GM18499 (cell line): ENCODE results near the gene KPNA6.

ENCODE experiments used
- ATAC-seq: cut with Tn5 transposase; IDR thresholded peaks from one replicate; pipeline ENCODE4 v1.9.1; 2021; ENCODE audit warnings: moderate number of reproducible peaks; ENCODE audit not compliant: insufficient read depth, unreplicated experiment

KPNA6 gene

DNA sequence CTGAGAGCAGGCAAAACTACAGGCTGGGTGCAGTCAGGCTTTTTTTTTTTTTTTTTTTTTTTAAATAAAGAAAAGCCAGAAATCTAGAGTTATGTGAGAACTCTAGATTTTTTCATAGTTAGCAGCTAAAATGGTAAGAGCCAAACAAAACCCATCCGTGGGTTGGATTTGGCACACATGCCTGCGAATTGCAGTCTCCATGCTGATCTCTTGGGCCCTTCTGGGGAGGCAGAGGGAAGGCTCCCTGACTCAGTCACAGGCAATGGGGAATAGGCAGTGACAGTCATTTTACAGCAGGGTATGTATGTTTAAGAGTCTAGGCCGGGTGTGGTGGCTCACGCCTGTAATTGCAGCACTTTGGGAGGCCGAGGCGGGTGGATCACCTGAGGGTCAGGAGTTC lies 74.2 kb downstream of the KPNA6 start:
- no peak for ATAC-seq

DNA sequence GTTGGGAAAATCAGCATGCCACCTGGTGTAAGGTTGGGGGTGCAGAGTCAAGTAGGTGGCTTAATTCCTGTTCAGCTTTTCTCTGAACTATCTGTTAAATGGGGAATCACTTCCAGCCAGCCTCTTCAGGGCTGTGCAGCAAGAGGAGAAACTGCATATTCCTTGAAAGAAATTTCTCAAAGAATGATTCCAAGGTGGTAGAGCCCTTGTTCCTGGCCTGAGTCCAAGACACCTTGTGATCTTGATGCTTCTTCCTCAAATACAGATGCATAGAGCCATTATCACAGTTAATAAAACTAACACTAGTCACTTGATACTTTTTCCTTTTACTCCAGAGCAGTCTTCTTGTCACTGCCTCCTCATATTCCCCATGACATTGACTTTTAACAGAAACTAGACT lies 76.8 kb downstream of the KPNA6 start:
- ATAC-seq: no peak

DNA sequence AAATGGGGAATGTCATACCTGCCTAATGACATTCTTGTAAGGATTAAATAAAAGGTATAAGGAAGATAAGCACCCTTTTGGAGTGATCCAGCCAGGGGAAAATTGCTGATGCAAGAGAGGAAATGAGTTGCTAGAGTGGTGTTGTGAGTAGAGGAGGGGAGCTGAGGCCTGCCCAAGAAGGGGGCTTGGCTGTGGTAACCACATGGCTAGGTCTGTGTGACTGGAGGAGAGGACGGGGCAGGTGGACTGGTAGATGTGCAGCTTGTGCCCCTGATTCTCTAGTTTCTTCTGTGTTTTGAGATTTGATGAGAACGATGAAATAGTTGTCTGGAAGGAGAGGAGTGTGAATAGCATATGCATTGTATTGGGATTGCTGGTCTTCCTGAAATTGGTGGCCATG lies 78.2 kb downstream of the KPNA6 start:
- ATAC-seq: no peak

DNA sequence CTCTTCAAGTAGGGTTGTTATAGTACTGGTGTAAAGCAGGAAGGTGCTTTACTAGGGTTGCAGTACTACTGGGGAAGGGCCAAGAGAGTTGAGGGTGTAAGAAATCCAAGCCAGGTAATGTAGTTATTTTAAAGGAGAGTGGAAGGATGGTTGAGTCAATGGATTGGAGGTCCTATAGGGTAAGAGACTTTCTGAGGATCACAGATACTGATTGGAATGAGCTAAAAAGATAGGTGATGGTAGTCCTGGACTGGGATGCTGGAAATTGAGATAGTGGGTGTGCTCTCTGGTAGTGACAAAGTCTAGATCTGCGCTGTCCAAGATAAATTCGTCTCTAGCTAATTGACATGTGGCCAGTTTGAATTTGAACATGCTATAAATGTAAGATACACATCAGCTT lies 78.6 kb downstream of the KPNA6 start:
- no peak for ATAC-seq

DNA sequence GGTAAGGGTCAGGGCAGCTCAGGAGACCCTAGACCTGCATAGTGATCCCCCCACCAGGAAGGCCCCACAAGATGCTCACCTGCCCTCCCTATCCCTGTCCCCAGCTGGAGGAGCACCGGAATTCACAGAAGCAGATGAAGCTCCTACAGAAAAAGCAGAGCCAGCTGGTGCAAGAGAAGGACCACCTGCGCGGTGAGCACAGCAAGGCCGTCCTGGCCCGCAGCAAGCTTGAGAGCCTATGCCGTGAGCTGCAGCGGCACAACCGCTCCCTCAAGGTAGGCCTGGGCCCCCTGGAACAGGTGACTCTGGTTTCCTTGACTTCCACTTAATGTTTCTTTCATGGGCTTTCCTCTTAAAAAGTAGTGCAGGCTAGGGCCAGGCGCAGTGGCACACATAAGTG lies 80.0 kb downstream of the KPNA6 start:
- no peak for ATAC-seq

DNA sequence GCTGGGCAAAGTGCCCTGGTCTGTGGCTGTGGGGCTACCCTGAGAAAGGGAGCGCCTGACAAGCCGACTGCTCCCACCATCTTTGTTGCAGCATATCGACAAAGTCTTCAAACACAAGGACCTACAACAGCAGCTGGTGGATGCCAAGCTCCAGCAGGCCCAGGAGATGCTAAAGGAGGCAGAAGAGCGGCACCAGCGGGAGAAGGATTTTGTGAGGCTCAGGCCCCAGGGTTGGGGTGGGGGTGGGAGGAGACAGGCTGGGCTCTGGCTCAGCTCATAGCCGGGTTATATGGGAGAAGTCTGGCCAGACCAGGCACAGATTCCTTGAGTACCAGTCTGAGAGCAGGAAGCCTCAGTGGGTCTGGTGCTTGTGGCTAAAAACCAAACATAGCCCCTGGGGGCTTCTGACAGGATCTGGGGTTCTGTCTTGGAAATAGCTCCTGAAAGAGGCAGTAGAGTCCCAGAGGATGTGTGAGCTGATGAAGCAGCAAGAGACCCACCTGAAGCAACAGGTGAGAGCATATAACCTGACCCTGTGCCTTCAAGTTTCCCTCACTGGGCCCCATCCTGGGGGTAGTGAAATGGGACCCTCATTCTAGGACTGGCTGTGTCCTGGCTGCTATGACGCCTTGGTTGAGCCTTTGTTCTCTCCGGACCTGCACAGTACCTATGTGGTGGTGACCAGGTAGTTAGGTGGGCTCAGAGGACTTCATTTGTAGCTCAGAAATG lies 84.5 kb downstream of the KPNA6 start:
- no peak for ATAC-seq

DNA sequence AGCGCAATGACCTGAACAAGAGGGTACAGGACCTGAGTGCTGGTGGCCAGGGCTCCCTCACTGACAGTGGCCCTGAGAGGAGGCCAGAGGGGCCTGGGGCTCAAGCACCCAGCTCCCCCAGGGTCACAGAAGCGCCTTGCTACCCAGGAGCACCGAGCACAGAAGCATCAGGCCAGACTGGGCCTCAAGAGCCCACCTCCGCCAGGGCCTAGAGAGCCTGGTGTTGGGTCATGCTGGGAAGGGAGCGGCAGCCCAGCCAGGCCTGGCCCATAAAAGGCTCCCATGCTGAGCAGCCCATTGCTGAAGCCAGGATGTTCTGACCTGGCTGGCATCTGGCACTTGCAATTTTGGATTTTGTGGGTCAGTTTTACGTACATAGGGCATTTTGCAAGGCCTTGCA lies 87.1 kb downstream of the KPNA6 start:
- no peak for ATAC-seq

DNA sequence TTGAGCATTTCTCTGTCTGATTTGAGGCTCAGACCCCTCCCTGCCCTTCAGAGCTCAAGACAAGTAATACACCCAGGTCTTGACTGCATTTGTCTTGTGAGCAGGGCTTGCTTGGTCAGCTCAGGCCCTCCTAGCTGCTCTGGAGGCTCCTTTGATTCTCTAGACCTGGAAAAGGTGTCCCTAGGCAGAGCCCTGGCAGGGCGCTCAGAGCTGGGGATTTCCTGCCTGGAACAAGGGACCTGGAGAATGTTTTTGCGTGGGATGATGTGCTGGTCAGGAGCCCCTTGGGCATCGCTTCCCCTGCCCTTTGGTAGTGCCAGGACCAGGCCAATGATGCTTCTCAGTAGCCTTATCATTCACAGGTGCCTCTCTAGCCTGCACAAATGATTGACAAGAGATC lies 87.7 kb downstream of the KPNA6 start:
- ATAC-seq: no peak

DNA sequence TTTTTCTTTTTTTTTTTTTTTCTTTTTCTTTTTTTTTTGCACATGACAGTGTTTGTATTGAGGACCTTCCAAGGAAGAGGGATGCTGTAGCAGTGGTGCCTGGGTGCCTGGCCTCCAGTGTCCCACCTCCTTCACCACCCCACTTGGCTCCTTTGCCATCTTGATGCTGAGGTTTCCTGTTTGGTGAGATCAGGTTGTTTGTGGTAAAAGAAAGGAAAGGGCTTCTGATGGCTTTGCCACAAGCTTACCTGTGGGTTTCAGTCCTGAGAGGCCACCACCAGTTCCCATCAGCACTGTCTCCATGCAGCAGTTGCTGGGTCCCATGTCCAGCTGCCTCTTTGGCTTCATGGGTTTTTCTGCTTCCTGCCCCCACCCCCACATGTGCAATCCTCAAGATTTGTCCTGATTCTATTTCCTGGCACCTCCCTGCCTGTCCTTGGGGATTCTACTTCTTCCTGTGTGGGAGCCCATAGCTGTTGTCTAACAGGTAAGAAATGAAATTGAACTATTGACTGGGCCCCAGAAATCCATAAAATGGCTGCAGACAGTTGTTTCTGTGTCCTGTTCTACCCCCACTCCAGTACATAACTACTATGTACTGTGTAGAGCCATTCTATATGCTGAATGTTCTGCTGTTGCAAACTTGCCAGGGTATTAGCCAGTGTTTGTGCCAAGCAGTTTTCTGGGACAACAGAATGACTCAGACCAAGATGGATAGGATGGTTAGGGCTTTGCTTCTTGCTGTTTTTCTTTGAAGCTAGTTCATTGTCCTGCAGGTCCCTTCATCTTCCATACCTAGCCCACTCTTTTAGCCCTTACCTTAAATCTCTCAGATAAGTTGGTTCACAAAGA lies 88.3 kb downstream of the KPNA6 start:
- ATAC-seq: no peak

DNA sequence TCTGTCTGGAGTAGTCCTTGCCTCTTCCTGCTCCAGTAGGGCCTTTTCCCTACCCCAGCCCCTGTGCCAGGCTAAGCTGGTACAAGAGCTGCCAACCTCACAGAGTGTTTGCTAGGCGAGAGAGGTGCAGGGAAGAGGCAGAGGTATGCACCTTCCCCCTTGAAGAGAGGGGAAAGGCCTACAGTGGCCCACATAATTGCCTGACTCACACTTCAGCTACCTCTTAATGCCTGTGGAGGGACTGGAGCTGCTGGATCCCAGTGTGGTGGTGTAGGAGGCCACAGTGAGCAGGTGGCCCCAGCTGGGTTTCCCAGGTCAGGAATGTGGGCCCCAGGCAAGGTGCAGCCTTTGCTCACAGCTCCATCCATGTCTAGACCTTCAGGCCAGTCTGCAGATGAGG lies 89.2 kb downstream of the KPNA6 start:
- ATAC-seq: no peak

DNA sequence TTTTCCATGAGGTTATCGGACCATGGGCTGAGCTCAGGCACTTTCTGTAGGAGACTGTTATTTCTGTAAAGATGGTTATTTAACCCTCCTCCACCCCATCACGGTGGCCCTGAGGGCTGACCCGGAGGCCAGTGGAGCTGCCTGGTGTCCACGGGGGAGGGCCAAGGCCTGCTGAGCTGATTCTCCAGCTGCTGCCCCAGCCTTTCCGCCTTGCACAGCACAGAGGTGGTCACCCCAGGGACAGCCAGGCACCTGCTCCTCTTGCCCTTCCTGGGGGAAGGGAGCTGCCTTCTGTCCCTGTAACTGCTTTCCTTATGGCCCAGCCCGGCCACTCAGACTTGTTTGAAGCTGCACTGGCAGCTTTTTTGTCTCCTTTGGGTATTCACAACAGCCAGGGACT lies 90.0 kb downstream of the KPNA6 start:
- ATAC-seq: no peak

DNA sequence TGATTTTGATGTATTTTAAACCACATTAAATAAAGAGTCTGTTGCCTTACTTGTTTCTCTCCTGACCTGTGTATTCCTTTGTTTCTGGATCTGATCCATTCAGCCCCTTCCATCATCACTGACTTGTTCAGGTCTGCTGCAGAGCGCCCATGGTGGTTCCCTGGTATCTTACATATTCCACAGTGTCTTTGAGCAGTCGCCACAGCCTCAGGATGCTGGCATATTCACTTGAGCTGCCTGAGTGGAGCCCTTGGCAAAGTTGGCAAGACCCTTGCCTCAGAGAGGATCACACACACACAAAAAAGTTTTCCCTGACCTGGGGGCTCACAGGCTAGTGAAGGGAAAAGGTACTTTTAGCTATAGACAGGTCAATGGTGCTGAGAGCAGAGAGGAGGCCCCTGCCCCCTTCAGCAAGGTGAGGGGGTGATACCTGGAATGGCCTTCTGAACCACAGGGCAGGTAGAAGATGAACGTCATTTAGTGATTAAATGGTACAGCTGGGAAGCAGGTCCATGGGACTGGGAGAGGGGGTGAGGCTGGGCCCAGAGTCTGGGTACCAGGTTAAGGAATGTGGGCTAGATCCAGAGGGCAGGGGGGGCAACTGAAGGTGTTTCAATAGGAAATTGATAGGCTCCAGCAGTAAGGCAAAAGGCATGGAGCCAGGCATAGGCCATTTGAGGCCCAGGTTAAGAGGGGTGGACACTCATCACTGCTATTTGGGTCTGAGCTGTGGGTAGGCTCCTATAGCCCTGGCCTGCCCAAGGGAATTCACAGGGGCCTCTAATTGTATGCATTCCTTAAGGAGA lies 90.6 kb downstream of the KPNA6 start:
- no peak for ATAC-seq

DNA sequence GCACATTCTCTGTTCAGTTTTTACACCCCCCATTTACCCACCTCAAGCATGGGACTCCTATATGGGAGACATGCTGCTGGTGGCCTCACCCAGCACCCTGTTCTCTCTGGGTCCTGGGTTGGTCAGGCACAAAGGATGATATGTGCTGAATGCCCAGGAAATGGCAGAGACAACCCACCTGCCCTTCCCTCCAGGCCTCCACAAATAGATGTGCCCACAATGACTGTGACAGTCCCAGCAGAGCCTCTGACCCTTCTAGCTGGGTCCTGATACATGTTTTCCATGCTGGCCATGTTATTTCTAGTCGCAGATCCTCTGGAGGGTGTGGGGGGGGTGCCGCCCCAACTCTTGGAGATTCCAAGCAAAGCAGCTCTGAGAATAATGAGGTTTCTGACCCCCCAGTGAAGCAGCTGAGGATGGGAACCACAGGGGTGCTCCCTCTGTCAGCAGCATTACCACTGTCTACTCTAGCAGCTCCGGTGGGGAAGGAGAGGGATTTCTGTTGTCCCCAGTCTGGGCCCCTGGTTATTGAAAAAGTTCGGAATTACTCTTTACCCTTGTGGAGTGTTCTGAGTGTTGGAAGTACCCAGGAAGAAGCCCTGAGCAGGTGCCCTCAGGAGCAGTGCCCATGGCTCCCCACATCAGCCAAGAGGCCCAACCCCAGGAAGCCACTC lies 91.3 kb downstream of the KPNA6 start:
- ATAC-seq: no peak

DNA sequence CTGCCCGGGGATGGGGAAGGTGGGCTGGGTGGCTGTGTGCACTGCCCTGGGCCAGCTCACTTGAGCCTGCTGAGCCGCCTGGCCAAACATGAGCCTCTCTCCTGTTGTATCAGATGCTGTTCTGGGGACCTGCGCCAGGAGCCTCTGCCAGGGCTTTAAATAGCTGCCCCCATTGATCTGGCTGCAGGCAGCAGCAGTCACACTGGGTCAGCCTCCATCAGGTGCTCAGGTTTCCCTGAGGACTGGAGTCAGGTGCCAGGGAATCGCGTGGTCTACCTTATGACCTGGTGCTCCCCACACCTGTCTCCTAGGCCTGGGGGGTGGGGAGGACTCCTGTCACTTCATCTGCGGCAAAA lies 91.8 kb downstream of the KPNA6 start:
- ATAC-seq: no peak

DNA sequence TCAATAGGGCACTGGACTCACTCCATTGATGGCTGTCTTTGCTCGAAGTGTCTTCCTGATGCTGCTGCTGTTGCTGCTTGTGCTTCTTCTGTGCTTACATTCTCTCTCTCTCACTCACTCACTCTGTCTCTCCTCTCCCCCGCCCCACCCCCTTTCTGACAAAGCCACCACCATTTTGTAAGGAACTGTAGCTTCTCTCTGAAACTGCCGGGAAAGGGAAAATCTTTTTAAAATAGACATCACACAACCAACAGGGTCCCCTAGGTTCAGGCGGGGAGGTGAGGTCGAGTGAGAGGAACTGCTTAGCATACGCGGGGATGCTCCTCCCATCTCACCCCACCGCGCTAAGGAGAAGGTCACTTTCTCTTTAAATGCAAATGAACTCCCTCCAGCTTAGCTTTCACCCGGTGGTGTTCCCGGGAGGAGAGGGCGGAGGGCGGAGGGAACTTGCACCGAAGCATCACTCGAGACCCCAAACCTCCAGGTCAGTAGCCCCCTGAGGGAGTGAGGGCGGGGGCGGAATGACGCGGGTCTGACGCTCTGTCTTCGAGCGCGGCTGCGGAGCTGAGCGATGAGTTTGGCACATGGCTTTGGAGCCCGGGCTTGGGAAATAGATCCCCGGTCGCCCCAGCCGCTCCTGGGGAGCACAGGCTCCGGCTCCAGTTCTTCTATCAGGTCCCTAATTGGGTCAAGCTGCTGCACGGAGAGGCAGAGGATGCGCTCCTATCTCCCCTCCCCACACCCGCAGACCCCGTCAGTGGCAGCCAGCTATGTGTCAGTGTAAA lies 92.6 kb downstream of the KPNA6 start, which contains the start of gene CCDC28B:
TSS of gene CCDC28B (plus strand) at position 370 of the 785 bp plus-strand sequence. CDS start 1,341 bp downstream, outside the sequence.
- no peak for ATAC-seq

DNA sequence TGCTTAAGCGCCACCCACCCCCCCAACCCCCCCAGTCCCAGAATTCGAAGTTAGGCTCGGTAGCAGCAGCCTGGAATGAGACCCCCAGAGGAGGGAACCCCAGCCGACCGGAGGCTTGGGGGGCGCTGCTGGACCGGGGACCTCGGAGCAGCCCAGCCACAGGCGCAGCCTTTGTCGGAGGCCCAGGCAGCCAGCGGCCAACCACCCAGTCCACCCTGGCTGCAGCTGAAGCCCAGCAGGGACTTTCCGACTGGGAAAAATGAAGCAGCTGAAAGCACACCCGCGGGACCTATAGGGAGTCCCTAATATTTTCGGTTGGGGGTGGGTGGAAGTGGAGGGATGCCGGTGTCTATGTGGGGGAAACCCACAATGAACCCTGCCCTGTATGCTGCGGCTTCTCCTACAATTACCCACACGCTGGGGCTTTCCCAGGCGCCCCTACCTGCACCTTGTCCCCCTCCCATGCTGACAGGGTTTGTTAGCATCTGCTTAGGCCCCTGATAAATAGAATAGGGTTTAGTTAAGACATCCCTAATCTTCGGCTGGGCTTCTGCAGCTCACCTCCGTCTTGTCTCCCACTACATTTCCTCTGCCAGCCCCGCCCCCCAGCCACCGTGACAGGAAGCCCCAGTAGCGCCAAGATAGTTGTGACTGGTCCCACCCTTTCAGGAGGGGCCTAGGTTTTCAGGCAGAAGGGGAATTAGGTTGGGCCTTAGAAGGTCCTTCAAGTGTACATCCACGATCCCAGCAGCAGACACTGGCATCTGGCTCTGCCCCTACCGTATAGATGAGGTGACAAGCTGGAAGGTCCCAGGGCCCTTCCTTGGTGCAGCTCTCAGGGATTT lies 93.4 kb downstream of the KPNA6 start:
- ATAC-seq: no peak

DNA sequence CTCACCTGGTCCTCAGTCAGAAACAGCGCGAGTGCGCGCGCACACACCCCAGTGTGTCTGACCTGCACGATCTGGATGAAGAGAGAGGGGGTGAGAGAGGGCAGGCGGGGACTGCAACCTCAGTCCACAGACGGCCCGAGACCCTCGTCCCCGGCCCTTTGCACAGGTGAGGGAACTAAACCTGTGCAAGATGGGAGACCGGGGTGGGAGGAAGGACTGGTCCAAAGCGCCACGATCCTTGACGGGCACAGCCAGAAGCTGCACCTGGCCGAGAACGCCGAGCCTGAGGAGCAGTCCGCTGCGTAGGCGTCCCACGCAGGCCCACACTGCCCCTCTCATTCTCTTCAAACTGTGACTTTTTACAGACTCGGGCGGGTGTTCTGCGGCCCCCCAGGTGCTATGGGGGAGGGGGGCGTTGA lies 97.1 kb downstream of the KPNA6 start:
- ATAC-seq: no peak

DNA sequence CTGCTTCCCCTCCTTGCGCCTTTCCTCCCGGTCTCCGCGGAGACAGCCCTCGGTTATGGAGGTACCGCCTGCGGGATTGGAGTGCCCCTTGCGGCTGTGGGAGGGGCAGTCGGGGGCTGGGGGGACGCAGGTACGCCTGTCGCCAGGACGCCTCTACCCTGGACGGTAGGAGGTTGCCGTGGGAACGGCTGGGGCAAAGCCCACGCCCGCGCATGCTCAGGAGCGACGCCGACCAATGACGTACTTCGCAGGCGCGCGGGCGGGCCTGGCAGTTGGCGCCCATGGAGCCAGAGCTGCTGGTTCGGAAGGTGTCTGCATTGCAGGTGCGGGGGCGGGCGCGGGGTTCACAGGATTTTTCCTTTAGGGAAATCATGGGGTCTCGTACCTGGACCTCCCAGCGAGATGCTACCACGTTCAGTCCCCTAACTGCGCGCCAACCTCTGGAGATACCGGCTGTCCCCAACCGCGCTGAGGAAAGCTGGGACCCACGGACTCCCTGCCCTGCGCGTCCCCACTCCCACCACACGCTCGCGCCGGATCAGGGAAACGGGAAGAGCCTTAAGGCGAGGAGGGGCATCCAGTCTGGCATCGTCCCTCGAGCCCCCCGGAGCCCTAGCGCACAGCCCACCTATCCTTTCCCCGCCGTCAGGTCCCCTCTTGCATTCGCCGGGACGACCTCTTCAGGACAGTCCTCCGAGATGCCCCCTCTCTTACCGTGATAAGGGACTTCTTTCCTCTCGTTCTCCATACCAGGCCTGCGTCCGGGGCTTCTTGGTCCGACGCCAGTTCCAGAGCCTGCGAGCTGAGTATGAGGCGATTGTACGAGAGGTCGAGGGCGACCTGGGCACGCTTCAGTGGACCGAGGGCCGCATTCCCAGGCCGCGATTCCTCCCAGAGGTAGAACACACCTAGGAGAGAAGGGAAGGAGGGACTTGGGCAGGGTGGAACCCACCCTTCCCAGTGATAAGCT lies 97.8 kb downstream of the KPNA6 start, which contains the start of gene IQCC:
TSS of gene IQCC (plus strand) at position 271 of the 970 bp plus-strand sequence. CDS start at position 282, 11 bp downstream.
- no peak for ATAC-seq
